ENCODE measurements around the gene PFKFB2. TPM values are rescaled to one million over a fixed set of nuclear protein-coding genes. Genes with fewer than 3 reads are reported as not detected.

The PFKFB2 gene
- total RNA-seq, 2 experiments from 2014 or later, result 3.2 to 4.0 TPM

DNA sequence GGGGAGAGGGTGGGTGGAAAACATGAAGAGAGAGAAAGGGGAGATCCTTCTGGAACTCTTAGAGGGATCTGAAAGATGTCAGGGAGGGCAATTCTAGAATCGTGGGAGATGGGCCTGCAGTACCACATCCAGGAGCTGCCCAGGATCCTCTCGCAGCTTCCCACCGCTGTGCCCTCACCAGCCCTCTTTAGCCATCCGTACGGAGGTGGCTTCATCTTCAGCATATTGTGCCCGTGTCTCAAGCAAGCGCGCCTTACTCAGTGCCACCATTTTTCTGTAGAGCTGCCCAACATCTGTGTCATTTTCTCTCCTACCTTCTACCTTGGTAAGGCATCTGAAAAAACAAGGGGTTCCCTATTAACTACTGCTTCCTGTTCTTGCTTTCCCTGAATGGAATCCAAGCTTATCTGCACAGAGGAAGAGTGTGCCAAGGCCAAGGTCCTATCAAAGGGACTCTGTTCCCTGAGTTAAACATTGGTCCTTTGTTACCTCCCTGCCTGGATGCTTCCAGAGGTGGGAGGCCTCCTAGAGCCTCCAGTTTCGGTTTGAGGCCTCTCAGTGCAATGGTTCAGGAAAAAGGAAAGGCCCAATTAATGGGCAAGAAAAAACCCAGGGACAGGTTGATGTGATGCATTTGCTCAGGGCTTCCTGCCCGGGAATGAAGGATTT lies 43.8 kb upstream of the PFKFB2 start:
- ATAC-seq (ENCODE audit: poor library complexity), result no peak
- no peaks in the 10 kb centered on the region for H3K4me1 Mint-ChIP-seq (ENCODE audit: low read depth)
- CTCF ChIA-PET, result no interaction called here

DNA sequence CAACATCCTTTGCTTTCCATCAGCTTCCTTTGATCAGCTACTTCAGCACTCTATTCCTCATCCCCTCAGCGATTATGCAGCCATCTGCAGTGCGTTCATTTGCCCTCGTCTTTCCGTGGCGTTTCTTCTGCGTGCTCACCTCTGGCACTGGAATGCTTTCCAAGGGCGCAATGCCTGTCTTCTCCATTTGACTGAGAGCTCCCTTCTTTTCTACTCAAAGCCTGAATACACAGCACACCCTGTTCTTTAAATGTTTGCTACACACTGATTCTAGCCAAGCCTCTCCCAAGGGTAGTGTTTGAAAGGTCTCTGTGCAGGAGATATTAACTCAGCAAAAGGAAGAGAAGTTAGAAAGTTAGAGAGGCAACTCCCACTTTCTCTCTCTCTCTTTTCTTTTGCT lies 43.1 kb upstream of the PFKFB2 start:
- no peaks in the 10 kb centered on the region for H3K36me3 ChIP-seq (ENCODE audit: insufficient read depth, low read length)
- H3K27ac ChIP-seq (ENCODE audit: low read depth in 1 of 2, low read length in 2 of 2), result no peak overlapping the region
- H3K27me3 ChIP-seq (ENCODE audit: control insufficient read depth in 1 of 2, insufficient read depth in 2 of 2, low read length in 2 of 2), result peaks cover 3 to 4% of the 10 kb centered on the region in 2 experiments
- no peak overlapping the region for H3K4me3 Mint-ChIP-seq
- intact Hi-C loops (cut with DNase I, micrococcal nuclease), result no loop called here
- H3K4me3 ChIP-seq (ENCODE audit: low read length), result no peak overlapping the region
- no peaks in the 10 kb centered on the region for H3K9me3 ChIP-seq (ENCODE audit: control insufficient read depth in 1 of 2, insufficient read depth in 1 of 2, low read length in 2 of 2)
- H3K4me1 Mint-ChIP-seq (ENCODE audit: low read depth), result no peaks in the 10 kb centered on the region
- ChIA-PET CTCF (no interaction called here), POLR2A (no interaction called here)
- no peaks in the 10 kb centered on the region for H3K36me3 Mint-ChIP-seq (ENCODE audit: low read depth)
- DNase-seq (no peak), ATAC-seq (ENCODE audit: poor library complexity) (no peak)
- no peaks in the 10 kb centered on the region for H3K4me1 ChIP-seq (ENCODE audit: insufficient read depth, low read length)
- TF ChIP-seq, protein P1, sequence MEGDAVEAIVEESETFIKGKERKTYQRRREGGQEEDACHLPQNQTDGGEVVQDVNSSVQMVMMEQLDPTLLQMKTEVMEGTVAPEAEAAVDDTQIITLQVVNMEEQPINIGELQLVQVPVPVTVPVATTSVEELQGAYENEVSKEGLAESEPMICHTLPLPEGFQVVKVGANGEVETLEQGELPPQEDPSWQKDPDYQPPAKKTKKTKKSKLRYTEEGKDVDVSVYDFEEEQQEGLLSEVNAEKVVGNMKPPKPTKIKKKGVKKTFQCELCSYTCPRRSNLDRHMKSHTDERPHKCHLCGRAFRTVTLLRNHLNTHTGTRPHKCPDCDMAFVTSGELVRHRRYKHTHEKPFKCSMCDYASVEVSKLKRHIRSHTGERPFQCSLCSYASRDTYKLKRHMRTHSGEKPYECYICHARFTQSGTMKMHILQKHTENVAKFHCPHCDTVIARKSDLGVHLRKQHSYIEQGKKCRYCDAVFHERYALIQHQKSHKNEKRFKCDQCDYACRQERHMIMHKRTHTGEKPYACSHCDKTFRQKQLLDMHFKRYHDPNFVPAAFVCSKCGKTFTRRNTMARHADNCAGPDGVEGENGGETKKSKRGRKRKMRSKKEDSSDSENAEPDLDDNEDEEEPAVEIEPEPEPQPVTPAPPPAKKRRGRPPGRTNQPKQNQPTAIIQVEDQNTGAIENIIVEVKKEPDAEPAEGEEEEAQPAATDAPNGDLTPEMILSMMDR (IDR thresholded peaks at IDR 0.05), result no peak
- no peaks in the 10 kb centered on the region for H3K9me3 Mint-ChIP-seq
- no peak overlapping the region for H3K27ac Mint-ChIP-seq
- peaks cover 18% of the 10 kb centered on the region for H3K27me3 Mint-ChIP-seq

More for the DNA sequence above, 43.8 kb upstream of the PFKFB2 start:
- Mint-ChIP-seq H3K4me3 (no peak overlapping the region), H3K27ac (no peak overlapping the region), H3K36me3 (ENCODE audit: low read depth) (no peaks in the 10 kb centered on the region), H3K27me3 (peaks cover 12% of the 10 kb centered on the region), H3K9me3 (no peaks in the 10 kb centered on the region)
- H3K27ac ChIP-seq (ENCODE audit: low read depth in 1 of 2, low read length in 2 of 2), result no peak overlapping the region
- H3K4me3 ChIP-seq (ENCODE audit: low read length), result no peak overlapping the region
- POLR2A ChIA-PET, result no interaction called here
- peaks cover 0 to 4% of the 10 kb centered on the region in 2 experiments for H3K27me3 ChIP-seq (ENCODE audit: control insufficient read depth in 1 of 2, insufficient read depth in 2 of 2, low read length in 2 of 2)
- no peaks in the 10 kb centered on the region for H3K36me3 ChIP-seq (ENCODE audit: insufficient read depth, low read length)
- no peaks in the 10 kb centered on the region for H3K4me1 ChIP-seq (ENCODE audit: insufficient read depth, low read length)
- intact Hi-C loops (cut with DNase I, micrococcal nuclease), result no loop called here
- TF ChIP-seq, protein P1 (IDR thresholded peaks at IDR 0.05), result no peak
- DNase-seq, result no peak
- H3K9me3 ChIP-seq (ENCODE audit: control insufficient read depth in 1 of 2, insufficient read depth in 1 of 2, low read length in 2 of 2), result no peaks in the 10 kb centered on the region

DNA sequence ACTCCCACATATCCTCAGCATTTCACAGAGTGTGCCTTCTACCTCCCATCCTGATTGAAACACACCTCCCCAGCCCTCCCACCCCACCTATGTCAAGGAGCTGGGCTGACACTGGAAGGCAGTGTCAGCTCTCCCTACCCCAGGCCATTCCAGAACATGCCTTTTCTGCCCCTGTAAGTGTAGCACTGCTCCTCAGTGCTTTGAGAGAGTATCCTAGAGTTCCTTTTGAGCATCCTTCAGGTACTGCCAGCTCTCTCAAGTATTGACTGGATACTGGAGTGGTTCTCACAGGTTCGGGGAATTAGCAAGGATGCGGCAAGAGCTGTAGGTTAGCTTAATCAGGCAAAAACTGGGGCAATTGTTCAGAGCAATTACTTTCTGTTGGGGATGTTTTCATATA lies 42.3 kb upstream of the PFKFB2 start:
- intact Hi-C loops (cut with DNase I, micrococcal nuclease), result no loop called here
- Mint-ChIP-seq H3K4me3 (no peak overlapping the region), H3K4me1 (ENCODE audit: low read depth) (no peaks in the 10 kb centered on the region), H3K27ac (no peak overlapping the region), H3K36me3 (ENCODE audit: low read depth) (no peaks in the 10 kb centered on the region), H3K9me3 (no peaks in the 10 kb centered on the region), H3K27me3 (peaks cover 15% of the 10 kb centered on the region)
- no peak for DNase-seq
- H3K9me3 ChIP-seq (ENCODE audit: control insufficient read depth in 1 of 2, insufficient read depth in 1 of 2, low read length in 2 of 2), result no peaks in the 10 kb centered on the region
- no peak overlapping the region for H3K27ac ChIP-seq (ENCODE audit: low read depth in 1 of 2, low read length in 2 of 2)
- no peaks in the 10 kb centered on the region for H3K4me1 ChIP-seq (ENCODE audit: insufficient read depth, low read length)
- CTCF ChIA-PET, result no interaction called here
- H3K4me3 ChIP-seq (ENCODE audit: low read length), result no peak overlapping the region
- H3K36me3 ChIP-seq (ENCODE audit: insufficient read depth, low read length), result no peaks in the 10 kb centered on the region
- peaks cover 5 to 9% of the 10 kb centered on the region in 2 experiments for H3K27me3 ChIP-seq (ENCODE audit: control insufficient read depth in 1 of 2, insufficient read depth in 2 of 2, low read length in 2 of 2)
- TF ChIP-seq, protein P1 (IDR thresholded peaks at IDR 0.05), result no peak
- POLR2A ChIA-PET, result interaction anchor here (0.7 kb wide), 1 partner anchor 505 kb away, joined by 4 read pairs; no protein-coding TSS in a partner anchor
- no peak for ATAC-seq (ENCODE audit: poor library complexity)
